ENCODE results near the gene SLC35D3.

The SLC35D3 gene

GRCh38 chr6:136889271-136890193 lies 32.6 kb upstream of the SLC35D3 start:
- no peak for TF ChIP-seq CTCF (conservative IDR thresholded peaks at IDR 0.05; ENCODE audit: low read depth, low read length)
- no peak overlapping the region for H3K4me3 ChIP-seq (ENCODE audit: low read depth, low read length)
- no peak for DNase-seq (ENCODE audit: low read depth)

- TF ChIP-seq CTCF (conservative IDR thresholded peaks at IDR 0.05; ENCODE audit: low read depth, low read length) = no peak
- H3K4me3 ChIP-seq (ENCODE audit: low read depth, low read length) = no peak overlapping the region
- no peak for DNase-seq (ENCODE audit: low read depth)
These were observed 31.8 kb upstream of the SLC35D3 start for GRCh38 chr6:136890194-136890839.

- TF ChIP-seq CTCF (conservative IDR thresholded peaks at IDR 0.05; ENCODE audit: low read depth, low read length) = no peak
- no peak for DNase-seq (ENCODE audit: low read depth)
These were observed 31.1 kb upstream of the SLC35D3 start for GRCh38 chr6:136890986-136891385.

GRCh38 chr6:136893187-136893586 lies 28.9 kb upstream of the SLC35D3 start:
- no peak for DNase-seq (ENCODE audit: low read depth)
- no peak for TF ChIP-seq CTCF (conservative IDR thresholded peaks at IDR 0.05; ENCODE audit: low read depth, low read length)
- H3K4me3 ChIP-seq (ENCODE audit: low read depth, low read length) = no peak overlapping the region

More at GRCh38 chr6:136890986-136891385, 31.1 kb upstream of the SLC35D3 start:
- no peak overlapping the region for H3K4me3 ChIP-seq (ENCODE audit: low read depth, low read length)

- H3K4me3 ChIP-seq (ENCODE audit: low read depth, low read length) = no peak overlapping the region
- DNase-seq (ENCODE audit: low read depth) = no peak
- no peak for TF ChIP-seq CTCF (conservative IDR thresholded peaks at IDR 0.05; ENCODE audit: low read depth, low read length)
These were observed 26.2 kb upstream of the SLC35D3 start for GRCh38 chr6:136895901-136896300.

GRCh38 chr6:136897071-136897470 lies 25.0 kb upstream of the SLC35D3 start:
- no peak for TF ChIP-seq CTCF (conservative IDR thresholded peaks at IDR 0.05; ENCODE audit: low read depth, low read length)
- no peak overlapping the region for H3K4me3 ChIP-seq (ENCODE audit: low read depth, low read length)
- DNase-seq (ENCODE audit: low read depth) = no peak
